Tibial nerve (tissue), 4 donors: ENCODE measurements around the gene STIMATE. TPM values are rescaled to one million over a fixed set of nuclear protein-coding genes. Genes with fewer than 3 reads are reported as not detected.

ENCODE experiments used
- DNase-seq, 2 donors: peaks; one replicate each; pipeline ENCODE4 v3.0.0-alpha.2; 2019; ENCODE audit warnings: low spot score in 2 of 2
- H3K27ac ChIP-seq, 4 donors: fragments of 200-600 bp; sonication (generic) in 3 of 4; one replicate each; pipeline ENCODE4 v1.5.1; 2017 to 2019; ENCODE audit warnings: mild to moderate bottlenecking in 1 of 4
- H3K27me3 ChIP-seq, 2 donors: fragments of 200-600 bp; sonication (generic) in 1 of 2; one replicate each; pipeline versions ENCODE4 v1.5.1 to v1.6.0; 2017 to 2019
- H3K36me3 ChIP-seq, 3 donors: fragments of 200-600 bp; sonication (generic); one replicate each; pipeline ENCODE4 v1.5.1; 2018 to 2019
- H3K4me1 ChIP-seq, 4 donors: fragments of 200-600 bp; sonication (generic) in 3 of 4; one replicate each; pipeline ENCODE4 v1.5.1; 2017 to 2019
- H3K4me3 ChIP-seq, 4 donors: fragments of 200-600 bp; sonication (generic) in 3 of 4; one replicate each; pipeline ENCODE4 v1.5.1; 2017 to 2019; ENCODE audit warnings: mild to moderate bottlenecking in 1 of 4, moderate library complexity in 1 of 4
- H3K9me3 ChIP-seq, 4 donors: fragments of 200-600 bp; sonication (generic) in 3 of 4; one replicate each; pipeline ENCODE4 v1.5.1; 2017 to 2019
- CTCF ChIP-seq, 5 experiments: fragments of 200-600 bp in 3 of 5; fragments of 450-650 bp in 2 of 5; sonication (generic) in 3 of 5; IDR thresholded peaks; one replicate each; pipeline ENCODE4 v1.5.1; 2016 to 2019; ENCODE audit warnings: antibody characterized with exemption in 5 of 5, mild to moderate bottlenecking in 3 of 5, moderate library complexity in 2 of 5
- EP300 ChIP-seq, 2 donors: sonication (generic); formaldehyde crosslinking; IDR thresholded peaks; one replicate each; pipeline ENCODE4 v1.6.1; 2017; ENCODE audit warnings: antibody characterized with exemption in 2 of 2, mild to moderate bottlenecking in 1 of 2
- POLR2A ChIP-seq, 2 donors: fragments of 450-650 bp; IDR thresholded peaks; one replicate each; pipeline ENCODE4 v1.6.1; 2017; ENCODE audit warnings: antibody characterized with exemption in 2 of 2, mild to moderate bottlenecking in 2 of 2, moderate library complexity in 2 of 2
- WGBS, 2 donors: methylation state at CpG; one replicate each; pipeline ENCODE4 v1.1.5; 2018; 5-methylcytosine and 5-hydroxymethylcytosine counted together
- total RNA-seq, 4 donors: library from RNA; depleted of rRNA; stranded (reverse); fragments of >200 nt; gene quantifications; one replicate each; pipeline ENCODE4 v1.1.0, GENCODE V29; 2016

STIMATE gene
- total RNA-seq, 4 donors from 2014 or later: 35.4 to 82.3 (median 46.0) TPM

- 90 to 91% methylated on average over 5 of the region's 5 CpGs for WGBS, 2 donors
- TF ChIP-seq POLR2A (IDR thresholded peaks at IDR 0.05) (no peak), CTCF (IDR thresholded peaks at IDR 0.05) (no peak), EP300 (IDR thresholded peaks at IDR 0.05) (no peak)
- no peaks in the 10 kb centered on the region for H3K27me3 ChIP-seq
- no peaks in the 10 kb centered on the region for H3K9me3 ChIP-seq
- no peak overlapping the region for H3K4me3 ChIP-seq
- H3K4me1 ChIP-seq: no peaks in the 10 kb centered on the region
- H3K36me3 ChIP-seq: peaks cover 0 to 69% (median 5%) of the 10 kb centered on the region in 3 donors
- DNase-seq: no peak
- no peak overlapping the region for H3K27ac ChIP-seq
These were observed 40.7 kb downstream of the STIMATE start for GRCh38 chr3:52856666-52857065.

DNA sequence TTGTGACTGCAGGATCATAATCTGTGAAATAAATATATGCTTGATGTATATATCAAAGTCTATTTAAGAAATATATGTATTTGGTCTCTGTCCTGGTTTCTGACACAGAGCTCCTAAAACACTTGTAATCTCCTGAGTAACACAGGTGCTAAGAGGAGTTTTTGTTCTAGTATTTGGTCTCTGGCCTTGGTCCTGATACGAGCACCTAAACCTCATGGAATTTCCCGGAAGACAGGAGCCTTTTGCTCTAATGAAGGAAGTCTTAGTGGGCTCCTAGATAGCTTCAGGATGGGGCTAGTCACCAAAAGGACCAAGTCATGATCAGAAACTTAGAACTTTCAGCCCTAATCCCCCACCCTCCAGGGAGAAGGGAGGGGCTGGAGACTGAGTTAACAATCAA is 43.3 kb downstream of the STIMATE start:
- peaks cover 0 to 85% (median 5%) of the 10 kb centered on the region in 3 donors for H3K36me3 ChIP-seq
- no peak overlapping the region for H3K27ac ChIP-seq
- H3K4me1 ChIP-seq: no peaks in the 10 kb centered on the region
- no peak for TF ChIP-seq CTCF (IDR thresholded peaks at IDR 0.05)
- WGBS, 2 donors: 96 to 97% methylated on average over 2 of the region's 2 CpGs
- no peaks in the 10 kb centered on the region for H3K27me3 ChIP-seq
- H3K9me3 ChIP-seq: no peaks in the 10 kb centered on the region
- DNase-seq: no peak
- no peak overlapping the region for H3K4me3 ChIP-seq

GRCh38 chr3:52852419-52852818 is 44.9 kb downstream of the STIMATE start:
- DNase-seq: no peak
- Histone ChIP-seq H3K4me3 (no peak overlapping the region), H3K9me3 (no peaks in the 10 kb centered on the region), H3K27ac (no peak overlapping the region), H3K36me3 (peaks cover 0 to 92% (median 11%) of the 10 kb centered on the region in 3 donors), H3K4me1 (no peaks in the 10 kb centered on the region), H3K27me3 (no peaks in the 10 kb centered on the region)
- TF ChIP-seq EP300 (IDR thresholded peaks at IDR 0.05) (no peak), POLR2A (IDR thresholded peaks at IDR 0.05) (no peak), CTCF (IDR thresholded peaks at IDR 0.05) (no peak)
- 78 to 87% methylated on average over 2 of the region's 2 CpGs for WGBS, 2 donors

GRCh38 chr3:52851348-52851747 is 46.0 kb downstream of the STIMATE start:
- Histone ChIP-seq H3K36me3 (peaks cover 0 to 91% (median 11%) of the 10 kb centered on the region in 3 donors), H3K4me3 (no peak overlapping the region), H3K4me1 (peaks cover 0 to 5% (median 0%) of the 10 kb centered on the region in 4 donors), H3K9me3 (no peaks in the 10 kb centered on the region), H3K27me3 (no peaks in the 10 kb centered on the region), H3K27ac (no peak overlapping the region)
- WGBS, 2 donors: 60 to 70% methylated on average over 3 of the region's 3 CpGs
- no peak for DNase-seq
- no peak for TF ChIP-seq POLR2A (IDR thresholded peaks at IDR 0.05)
- TF ChIP-seq CTCF (IDR thresholded peaks at IDR 0.05): peak; percentile 25 to 58 (median 31)
- no peak for TF ChIP-seq EP300 (IDR thresholded peaks at IDR 0.05)

- no peak for DNase-seq
- Histone ChIP-seq H3K4me1 (peaks cover 0 to 22% (median 5%) of the 10 kb centered on the region in 4 donors), H3K4me3 (no peak overlapping the region), H3K27me3 (no peaks in the 10 kb centered on the region), H3K36me3 (peaks cover 0 to 76% (median 11%) of the 10 kb centered on the region in 3 donors), H3K27ac (peak overlapping the region in 2 of 4 donors; percentile 60 to 63), H3K9me3 (no peaks in the 10 kb centered on the region)
- TF ChIP-seq POLR2A (IDR thresholded peaks at IDR 0.05) (no peak), EP300 (IDR thresholded peaks at IDR 0.05) (no peak), CTCF (IDR thresholded peaks at IDR 0.05) (no peak)
- 96 to 97% methylated on average over 15 of the region's 15 CpGs for WGBS, 2 donors
These were observed 47.7 kb downstream of the STIMATE start for GRCh38 chr3:52849656-52850055.
